ENCODE data around the gene MEFV. TPM values are rescaled to one million over a fixed set of nuclear protein-coding genes. Genes with fewer than 3 reads are reported as not detected.
"Not testable (repeated sequence)": the region's sequence is repeated elsewhere in the genome, so short reads cannot be mapped to it uniquely, and the experiment has no call there.

The MEFV gene
- total RNA-seq, 2 experiments from 2014 or later: not detected

DNA sequence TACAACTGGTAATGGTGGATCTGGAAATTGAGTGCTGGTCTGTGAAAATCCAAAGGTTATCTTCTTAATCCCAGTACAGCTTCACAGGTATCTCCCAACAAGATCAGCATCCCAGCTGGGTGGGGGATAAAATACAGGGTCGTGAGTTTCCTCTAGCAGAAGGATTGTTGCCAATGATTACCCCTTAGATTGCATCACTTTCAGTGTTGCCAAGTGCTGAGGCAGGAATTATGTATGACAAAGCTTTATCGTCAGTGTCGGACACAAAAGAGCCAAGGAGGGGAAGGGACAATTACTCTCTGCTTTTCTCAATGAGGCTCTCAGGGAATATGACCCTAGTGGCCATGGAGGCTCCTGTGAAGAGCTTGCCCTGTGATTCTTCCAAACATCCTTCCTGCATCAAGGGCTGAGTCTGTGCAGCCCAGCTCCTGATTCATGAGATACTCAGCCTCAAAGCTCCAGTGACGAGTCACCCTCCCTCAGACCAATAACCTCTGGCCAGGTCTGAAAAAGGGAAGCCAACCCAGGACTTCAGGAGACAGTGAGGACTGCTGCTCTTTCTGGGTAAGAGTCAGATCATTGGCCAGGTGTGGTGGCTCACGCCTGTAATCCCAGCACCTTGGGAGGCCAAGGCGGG is 53.4 kb downstream of the MEFV start:
- peaks cover 2% of the 10 kb centered on the region for H3K36me3 Mint-ChIP-seq (ENCODE audit: low read depth)
- no peak overlapping the region for H3K27ac Mint-ChIP-seq
- H3K4me1 Mint-ChIP-seq (ENCODE audit: low read depth): no peaks in the 10 kb centered on the region
- ATAC-seq (no peak), DNase-seq (no peak)
- intact Hi-C loops (cut with micrococcal nuclease): no loop called here
- ChIA-PET POLR2A (interaction anchor here (1.4 to 1.5 kb wide), 2 partner anchors 14 to 63 kb away, joined by 3 to 4 read pairs; no protein-coding TSS in a partner anchor), CTCF (no interaction called here)
- H3K4me3 Mint-ChIP-seq: no peak overlapping the region
- TF ChIP-seq, protein P1, sequence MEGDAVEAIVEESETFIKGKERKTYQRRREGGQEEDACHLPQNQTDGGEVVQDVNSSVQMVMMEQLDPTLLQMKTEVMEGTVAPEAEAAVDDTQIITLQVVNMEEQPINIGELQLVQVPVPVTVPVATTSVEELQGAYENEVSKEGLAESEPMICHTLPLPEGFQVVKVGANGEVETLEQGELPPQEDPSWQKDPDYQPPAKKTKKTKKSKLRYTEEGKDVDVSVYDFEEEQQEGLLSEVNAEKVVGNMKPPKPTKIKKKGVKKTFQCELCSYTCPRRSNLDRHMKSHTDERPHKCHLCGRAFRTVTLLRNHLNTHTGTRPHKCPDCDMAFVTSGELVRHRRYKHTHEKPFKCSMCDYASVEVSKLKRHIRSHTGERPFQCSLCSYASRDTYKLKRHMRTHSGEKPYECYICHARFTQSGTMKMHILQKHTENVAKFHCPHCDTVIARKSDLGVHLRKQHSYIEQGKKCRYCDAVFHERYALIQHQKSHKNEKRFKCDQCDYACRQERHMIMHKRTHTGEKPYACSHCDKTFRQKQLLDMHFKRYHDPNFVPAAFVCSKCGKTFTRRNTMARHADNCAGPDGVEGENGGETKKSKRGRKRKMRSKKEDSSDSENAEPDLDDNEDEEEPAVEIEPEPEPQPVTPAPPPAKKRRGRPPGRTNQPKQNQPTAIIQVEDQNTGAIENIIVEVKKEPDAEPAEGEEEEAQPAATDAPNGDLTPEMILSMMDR (IDR thresholded peaks at IDR 0.05): no peak
- H3K9me3 Mint-ChIP-seq: peaks cover 7% of the 10 kb centered on the region
- peaks cover 5% of the 10 kb centered on the region for H3K27me3 Mint-ChIP-seq

DNA sequence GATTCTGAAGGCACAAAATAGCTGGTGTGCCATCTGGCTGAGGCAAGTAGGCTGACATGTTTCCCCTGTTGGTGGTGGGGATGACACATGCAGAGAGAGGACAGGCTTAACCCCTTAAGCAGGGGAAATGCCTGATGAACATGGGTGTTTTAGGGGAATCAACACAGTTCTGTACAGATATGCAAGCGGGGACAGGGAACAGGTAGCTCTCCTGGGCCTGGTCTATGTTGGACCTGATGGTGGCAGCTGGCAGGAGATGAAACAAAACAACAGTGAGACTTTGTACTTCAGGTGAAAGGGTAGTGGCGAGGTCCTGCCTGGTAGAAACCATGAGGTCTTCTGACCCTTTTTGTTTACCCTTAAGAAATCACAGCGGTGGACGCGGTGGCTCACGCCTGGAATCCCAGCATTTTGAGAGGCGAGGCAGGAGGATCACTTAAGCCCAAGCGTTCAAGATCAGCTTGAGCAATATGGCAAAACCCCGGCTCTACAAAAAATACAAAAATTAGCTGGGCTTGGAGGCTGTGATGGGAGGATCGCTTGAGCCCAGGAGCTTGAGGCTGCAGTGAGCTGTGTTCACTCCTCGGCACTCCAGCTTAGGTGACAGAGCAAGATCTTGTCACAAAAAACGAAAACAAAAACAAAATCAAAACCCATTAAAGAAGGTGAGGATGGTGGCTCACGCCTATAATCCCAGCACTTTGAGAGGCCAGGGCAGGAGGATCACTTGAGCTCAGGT is 57.9 kb downstream of the MEFV start:
- POLR2A ChIA-PET: no interaction called here
- H3K4me3 Mint-ChIP-seq: no peak overlapping the region

DNA sequence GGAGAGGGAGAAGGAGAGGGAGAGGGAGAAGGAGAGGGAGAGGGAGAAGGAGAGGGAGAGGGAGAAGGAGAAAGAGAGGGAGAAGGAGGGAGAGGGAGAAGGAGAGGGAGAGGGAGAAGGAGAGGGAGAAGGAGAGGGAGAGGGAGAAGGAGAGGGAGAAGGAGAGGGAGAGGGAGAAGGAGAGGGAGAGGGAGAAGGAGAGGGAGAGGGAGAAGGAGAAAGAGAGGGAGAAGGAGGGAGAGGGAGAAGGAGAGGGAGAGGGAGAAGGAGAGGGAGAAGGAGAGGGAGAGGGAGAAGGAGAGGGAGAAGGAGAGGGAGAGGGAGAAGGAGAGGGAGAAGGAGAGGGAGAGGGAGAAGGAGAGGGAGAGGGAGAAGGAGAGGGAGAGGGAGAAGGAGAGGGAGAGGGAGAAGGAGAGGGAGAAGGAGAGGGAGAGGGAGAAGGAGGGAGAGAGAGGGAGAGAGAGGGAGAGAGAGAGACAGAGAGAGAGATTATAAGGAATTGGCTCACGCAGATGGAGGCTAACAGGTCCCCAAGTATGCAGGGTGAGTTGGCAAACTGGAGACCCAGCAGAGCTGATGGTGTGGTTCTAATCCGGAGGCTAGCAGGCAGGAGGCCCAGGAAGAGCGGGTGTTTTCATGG is 58.6 kb downstream of the MEFV start:
- ChIA-PET POLR2A (interaction anchor here (0.7 kb wide), 1 partner anchor 302 kb away, joined by 4 read pairs; no protein-coding TSS in a partner anchor), CTCF (interaction anchor here (0.8 kb wide), 1 partner anchor 237 kb away, joined by 3 read pairs; no protein-coding TSS in a partner anchor)
- H3K9me3 Mint-ChIP-seq; H3K36me3 Mint-ChIP-seq (ENCODE audit: low read depth); DNase-seq; H3K27ac Mint-ChIP-seq; H3K4me3 Mint-ChIP-seq; ATAC-seq; intact Hi-C loops (cut with micrococcal nuclease); H3K4me1 Mint-ChIP-seq (ENCODE audit: low read depth): not testable (repeated sequence)
- peaks cover 29% of the 10 kb centered on the region for H3K27me3 Mint-ChIP-seq

More for the DNA sequence above, 57.9 kb downstream of the MEFV start:
- peaks cover 22% of the 10 kb centered on the region for H3K27me3 Mint-ChIP-seq
- no peaks in the 10 kb centered on the region for H3K9me3 Mint-ChIP-seq
- no peaks in the 10 kb centered on the region for H3K4me1 Mint-ChIP-seq (ENCODE audit: low read depth)
- CTCF ChIA-PET: interaction anchor here (0.8 to 1.4 kb wide), 2 partner anchors 140 to 236 kb away, joined by 3 read pairs; no protein-coding TSS in a partner anchor
- no peaks in the 10 kb centered on the region for H3K36me3 Mint-ChIP-seq (ENCODE audit: low read depth)
- intact Hi-C loops (cut with micrococcal nuclease): no loop called here
- ATAC-seq (no peak), DNase-seq (no peak)
- TF ChIP-seq, protein P1 (IDR thresholded peaks at IDR 0.05): no peak
- no peak overlapping the region for H3K27ac Mint-ChIP-seq

DNA sequence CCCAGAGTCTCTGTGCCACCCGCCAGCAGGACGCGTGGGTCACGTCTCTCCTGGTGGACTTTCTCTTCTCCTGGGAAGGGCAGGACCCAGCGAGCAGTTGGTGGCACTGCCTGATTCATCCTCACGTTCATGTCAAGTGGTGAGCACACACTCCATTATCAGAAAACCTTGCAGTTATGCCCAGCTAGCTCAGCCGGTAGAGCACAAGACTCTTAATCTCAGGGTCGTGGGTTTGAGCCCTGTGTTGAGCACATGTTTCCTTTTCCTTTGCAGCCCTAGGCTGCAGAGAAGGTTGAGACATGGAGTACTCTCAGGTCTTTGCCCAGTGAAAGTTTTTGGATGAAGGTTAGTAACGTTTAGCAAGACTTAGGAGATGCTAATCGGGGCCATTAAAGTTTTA is 60.5 kb downstream of the MEFV start:
- no peak overlapping the region for H3K4me3 Mint-ChIP-seq
- ChIA-PET CTCF (no interaction called here), POLR2A (no interaction called here)
- peaks cover 2% of the 10 kb centered on the region for H3K36me3 Mint-ChIP-seq (ENCODE audit: low read depth)
- peaks cover 6% of the 10 kb centered on the region for H3K4me1 Mint-ChIP-seq (ENCODE audit: low read depth)
- no peak overlapping the region for H3K27ac Mint-ChIP-seq
- DNase-seq (no peak), ATAC-seq (no peak)
- intact Hi-C loops (cut with micrococcal nuclease): no loop called here
- TF ChIP-seq, protein P1 (IDR thresholded peaks at IDR 0.05): no peak
- H3K9me3 Mint-ChIP-seq: no peaks in the 10 kb centered on the region
- H3K27me3 Mint-ChIP-seq: peaks cover 44% of the 10 kb centered on the region

DNA sequence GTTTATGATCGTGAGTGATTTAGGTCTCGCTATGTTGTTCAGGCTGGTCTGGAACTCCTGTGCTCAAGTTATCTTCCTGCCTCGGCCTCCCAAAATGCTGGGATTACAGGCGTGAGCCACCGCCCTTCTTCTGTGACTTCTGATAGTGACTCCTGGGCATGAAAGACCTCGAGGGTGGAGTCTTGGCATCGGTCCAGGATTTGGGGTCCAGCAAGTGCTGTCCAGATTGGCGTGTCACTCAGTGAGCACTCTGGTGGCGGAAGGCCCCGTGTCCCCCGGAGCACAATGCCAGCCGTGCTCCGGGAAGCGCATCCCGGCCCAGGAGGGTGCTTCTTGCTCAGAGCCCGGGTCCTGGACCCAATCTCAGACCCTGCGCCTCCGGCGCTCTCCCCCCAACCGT is 61.6 kb downstream of the MEFV start:
- no peak overlapping the region for H3K4me3 Mint-ChIP-seq
- H3K27me3 Mint-ChIP-seq: peaks cover 56% of the 10 kb centered on the region
- ChIA-PET CTCF (no interaction called here), POLR2A (no interaction called here)
- ATAC-seq: no peak
- no peak for DNase-seq
- peaks cover 15% of the 10 kb centered on the region for H3K4me1 Mint-ChIP-seq (ENCODE audit: low read depth)
- H3K9me3 Mint-ChIP-seq: no peaks in the 10 kb centered on the region
- TF ChIP-seq, protein P1 (IDR thresholded peaks at IDR 0.05): no peak
- intact Hi-C loops (cut with micrococcal nuclease): loop anchor here (5.0 kb wide), 1 partner anchor 42 kb away; no protein-coding TSS in a partner anchor
- no peak overlapping the region for H3K27ac Mint-ChIP-seq
- peaks cover 2% of the 10 kb centered on the region for H3K36me3 Mint-ChIP-seq (ENCODE audit: low read depth)

All from activated CD8-positive, alpha-beta T cell treated with anti-CD3 and anti-CD28 coated beads for 36 hours (primary cell).